GM21825 (cell line): Measurements from ENCODE around the gene PLD1.

Source experiments
- ATAC-seq: cut with Tn5 transposase; IDR thresholded peaks from one replicate; pipeline ENCODE4 v1.9.1; 2021; ENCODE audit warnings: mild to moderate bottlenecking, moderate library complexity; ENCODE audit not compliant: unreplicated experiment

Gene PLD1

DNA sequence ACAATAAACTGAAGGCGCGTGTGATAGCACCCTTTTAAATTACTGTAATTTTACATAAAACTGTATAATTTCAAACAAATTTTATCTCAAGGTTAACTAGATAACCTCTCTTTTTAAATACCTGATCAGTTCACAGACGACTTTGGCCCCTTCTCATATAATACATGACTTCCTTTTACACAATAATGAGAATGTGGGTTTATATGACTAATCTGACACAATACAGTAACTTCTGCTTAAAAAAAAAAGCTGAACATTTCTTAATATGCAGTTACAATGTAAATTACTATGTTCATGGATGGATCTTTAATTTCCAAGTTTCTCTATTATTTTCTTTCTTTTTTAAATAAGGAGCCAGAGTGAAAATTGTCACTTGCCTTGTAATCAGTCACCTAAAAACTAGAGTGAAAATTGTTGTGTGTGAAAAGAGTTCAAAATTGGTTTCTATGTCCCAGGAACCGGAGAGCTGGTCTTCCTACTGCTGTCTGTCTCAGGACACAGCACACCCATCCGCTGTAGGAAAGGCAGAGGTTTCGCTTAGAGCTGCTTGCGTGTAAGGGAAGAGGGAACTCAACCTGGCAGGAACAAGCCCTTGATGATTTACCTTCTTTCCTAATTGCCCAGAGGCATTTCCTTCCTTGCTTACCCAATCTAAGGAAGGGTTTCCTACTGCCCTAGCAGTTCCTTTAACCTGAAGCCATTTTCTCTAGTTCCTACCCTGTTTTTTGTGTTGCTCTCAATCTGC, 33.3 kb downstream of the PLD1 start:
- ATAC-seq = no peak

DNA sequence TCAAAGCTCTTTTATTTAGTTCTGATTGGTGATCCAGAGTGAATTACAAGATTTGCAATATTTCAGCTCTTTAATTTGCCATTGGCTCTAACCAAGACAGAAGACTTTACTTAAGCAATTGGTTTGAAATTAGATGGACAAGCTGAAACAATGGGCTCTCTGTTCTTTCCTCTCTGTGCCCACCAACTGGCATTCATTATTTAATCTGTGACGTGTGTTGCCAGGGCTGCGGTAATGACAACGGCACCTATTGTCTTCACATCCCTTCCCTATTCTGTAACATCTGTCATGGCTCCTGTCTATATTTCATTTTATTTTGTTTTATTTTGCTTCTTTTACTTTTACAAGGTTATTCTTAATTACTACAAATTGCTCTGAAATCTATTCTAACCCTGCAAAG, 33.9 kb downstream of the PLD1 start:
- ATAC-seq = no peak

DNA sequence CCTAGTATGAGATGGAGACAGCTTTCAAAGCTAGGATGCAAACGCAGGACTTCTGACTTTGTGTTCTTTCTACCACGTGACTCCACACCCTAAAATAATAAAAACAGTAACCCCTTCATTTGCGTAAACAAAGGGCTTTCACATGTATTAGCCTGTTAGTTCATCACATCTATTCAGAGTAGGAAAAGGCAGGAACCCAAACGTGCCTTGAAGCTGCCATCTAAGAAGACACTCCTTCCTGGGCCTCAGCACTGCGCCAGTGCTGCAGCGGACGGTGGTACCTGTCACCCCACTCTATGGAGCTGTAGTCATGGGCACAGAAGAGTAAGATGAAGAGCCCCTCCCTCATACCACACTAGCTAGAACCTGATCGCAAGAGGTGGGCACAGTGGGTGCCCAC, 34.3 kb downstream of the PLD1 start:
- no peak for ATAC-seq

- no peak for ATAC-seq
Measured at GRCh38 chr3:171774521-171774920, 35.8 kb downstream of the PLD1 start.

GRCh38 chr3:171772427-171773056, 37.7 kb downstream of the PLD1 start:
- ATAC-seq = no peak

- ATAC-seq = peak; percentile 48
Measured at GRCh38 chr3:171770689-171771620, 39.3 kb downstream of the PLD1 start.

GRCh38 chr3:171769461-171769860, 40.8 kb downstream of the PLD1 start:
- ATAC-seq = no peak

DNA sequence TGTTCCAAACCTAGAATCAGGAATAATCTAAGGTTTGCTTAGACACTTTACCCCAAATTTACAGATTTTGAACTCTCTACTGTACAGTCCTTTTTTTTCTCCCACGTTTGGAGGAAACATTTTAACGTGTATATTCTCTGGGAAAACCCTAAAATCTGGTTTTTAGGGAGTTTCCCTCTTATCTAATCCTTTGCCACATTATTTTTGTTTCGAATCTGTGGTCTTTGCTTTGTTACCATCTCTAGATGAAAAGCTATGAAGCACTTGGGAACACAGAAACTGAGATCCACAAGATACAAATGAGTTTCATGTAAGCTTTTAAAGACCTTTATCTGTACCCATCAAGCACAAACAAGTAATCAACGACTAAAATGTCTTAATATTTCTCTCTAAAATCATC, 41.3 kb downstream of the PLD1 start:
- ATAC-seq = no peak

DNA sequence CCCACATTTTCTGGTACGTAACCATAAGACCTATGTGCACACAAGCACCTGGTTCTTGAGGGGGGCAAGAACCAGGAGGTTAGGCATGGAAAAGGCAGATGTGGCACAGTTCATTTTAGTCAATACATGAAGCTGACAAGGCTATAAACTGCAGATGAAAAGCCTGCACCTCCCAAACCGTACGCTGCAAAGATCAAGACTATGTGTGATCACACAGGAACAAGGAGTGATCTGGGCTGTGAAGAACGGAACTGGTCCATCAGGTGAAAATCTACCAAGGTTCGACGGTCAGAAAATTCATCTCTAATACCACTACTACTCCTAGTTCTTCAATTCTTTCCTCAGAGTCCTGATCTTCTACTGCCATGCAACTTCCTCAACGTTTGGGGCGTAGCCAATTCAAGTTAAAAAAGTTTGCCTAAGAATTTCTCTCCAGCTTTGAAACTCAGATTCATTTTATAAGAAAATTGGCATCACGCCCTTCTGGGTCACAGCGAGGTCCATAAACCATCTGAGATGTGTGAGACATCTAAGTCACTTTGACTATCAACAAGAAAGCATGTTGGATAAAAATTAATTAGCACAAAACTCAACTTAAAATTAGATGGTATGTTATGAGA, 41.9 kb downstream of the PLD1 start:
- no peak for ATAC-seq

GRCh38 chr3:171765511-171765887, 44.8 kb downstream of the PLD1 start:
- no peak for ATAC-seq

DNA sequence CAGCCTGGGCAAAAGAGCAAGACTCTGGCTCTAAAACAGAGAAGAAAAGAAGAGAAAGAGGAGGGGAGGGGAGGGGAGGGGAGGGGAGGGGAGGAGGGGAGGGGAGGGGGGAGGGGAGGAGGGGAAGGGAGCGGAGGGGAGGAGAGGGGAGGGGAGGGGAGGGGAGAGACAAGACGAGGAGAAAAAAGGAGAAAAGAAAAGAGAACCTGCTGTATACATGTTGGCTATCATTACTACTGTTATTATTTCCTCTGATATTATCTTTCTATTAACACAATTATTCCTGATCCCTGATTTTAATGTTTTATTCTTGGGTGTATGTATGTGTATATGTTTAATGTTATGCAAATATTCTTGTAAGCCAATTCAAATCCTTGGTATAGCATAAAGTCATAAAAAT, 46.9 kb downstream of the PLD1 start:
- no peak for ATAC-seq

DNA sequence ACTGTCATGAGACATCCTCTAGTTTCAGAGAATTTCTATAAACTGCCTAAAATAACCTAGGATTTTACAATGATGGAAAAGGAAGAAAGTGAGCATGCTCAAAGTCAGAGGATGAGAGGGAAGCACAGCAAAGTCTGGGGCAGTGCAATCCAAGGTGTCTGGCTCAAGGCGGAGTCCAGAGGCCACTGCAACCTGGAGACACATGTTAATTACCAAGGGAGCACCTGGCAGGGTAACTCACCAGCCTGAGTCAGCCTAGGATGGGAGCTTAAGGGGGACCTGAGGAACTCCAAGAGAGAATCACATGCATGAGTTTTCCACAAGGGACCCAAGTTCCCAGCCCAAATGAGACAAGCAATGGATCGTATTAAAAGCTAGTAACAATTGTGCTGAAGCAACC, 49.8 kb downstream of the PLD1 start:
- no peak for ATAC-seq

GRCh38 chr3:171758109-171758508, 52.2 kb downstream of the PLD1 start:
- ATAC-seq = no peak

- ATAC-seq = no peak
Measured at GRCh38 chr3:171757361-171758034, 52.8 kb downstream of the PLD1 start.

GRCh38 chr3:171755656-171756055, 54.6 kb downstream of the PLD1 start:
- ATAC-seq = no peak

DNA sequence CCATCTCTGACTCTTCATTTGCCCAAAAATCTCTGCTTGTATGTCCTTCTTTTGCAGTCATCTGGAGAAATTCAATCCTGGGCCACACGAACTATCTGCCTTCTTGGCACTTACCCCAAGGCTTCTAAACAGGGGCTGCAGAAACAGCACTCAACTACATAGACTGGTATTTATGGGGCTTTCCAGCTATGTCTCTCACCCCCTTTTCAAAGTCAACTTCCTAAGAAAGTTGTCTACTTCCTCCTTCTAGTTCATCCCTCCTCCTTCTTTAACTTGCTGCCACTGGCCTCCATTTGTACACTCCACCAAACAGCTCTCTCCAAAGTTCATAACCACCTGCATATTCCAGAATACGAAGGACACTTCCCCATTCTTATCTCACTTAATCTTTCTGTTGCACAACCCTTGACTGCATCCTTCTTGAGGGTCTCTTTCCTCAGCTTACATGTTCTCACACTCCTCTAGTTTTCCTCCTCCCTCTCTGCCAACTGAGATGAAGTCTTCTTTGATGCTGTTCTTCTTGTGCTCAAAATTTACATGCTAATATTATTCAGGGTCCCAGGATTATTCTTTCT, 55.2 kb downstream of the PLD1 start:
- no peak for ATAC-seq

GRCh38 chr3:171753665-171754408, 56.4 kb downstream of the PLD1 start:
- ATAC-seq = no peak

GRCh38 chr3:171753025-171753472, 57.2 kb downstream of the PLD1 start:
- ATAC-seq = no peak

GRCh38 chr3:171752329-171752728, 58.0 kb downstream of the PLD1 start:
- no peak for ATAC-seq

GRCh38 chr3:171749124-171749523, 61.2 kb downstream of the PLD1 start:
- no peak for ATAC-seq
